Astrocyte (in vitro differentiated cells and primary cell): Measurements from ENCODE around the gene ATP6AP2. TPM values are rescaled to one million over a fixed set of nuclear protein-coding genes. Genes with fewer than 3 reads are reported as not detected.

Source experiments
- DNase-seq: peaks from one replicate; pipeline ENCODE4 v3.0.0-alpha.2; 2010; ENCODE audit warnings: low read depth
- FAIRE-seq: peaks from 2 replicates; lab custom pipeline; 2011; peaks lifted over from hg19 to GRCh38; lab: Jason Lieb, UNC
- H2AFZ ChIP-seq: 2 replicates; pipeline ENCODE4 v1.6.0; 2012; ENCODE audit warnings: low read depth, low read length, inconsistent platforms
- H3K27ac ChIP-seq: 2 replicates; pipeline ENCODE4 v1.5.1; 2011; ENCODE audit warnings: low read depth, low read length, inconsistent platforms
- H3K27me3 ChIP-seq: 2 replicates; pipeline ENCODE4 v1.6.0; 2011; ENCODE audit warnings: low read length, inconsistent platforms; ENCODE audit not compliant: insufficient read depth
- H3K36me3 ChIP-seq: 2 replicates; pipeline ENCODE4 v1.5.1; 2011; ENCODE audit warnings: low read length, inconsistent platforms; ENCODE audit not compliant: insufficient read depth
- H3K4me1 ChIP-seq: 2 replicates; pipeline ENCODE4 v1.5.1; 2011; ENCODE audit warnings: low read length, inconsistent platforms; ENCODE audit not compliant: insufficient read depth
- H3K4me2 ChIP-seq: 2 replicates; pipeline ENCODE4 v1.6.0; 2012; ENCODE audit warnings: low read length, inconsistent platforms
- H3K4me3 ChIP-seq: 2 replicates; pipeline ENCODE4 v1.5.1; 2011; ENCODE audit warnings: low read depth, mild to moderate bottlenecking, low read length, inconsistent platforms; ENCODE audit not compliant: insufficient read depth
- H3K79me2 ChIP-seq: 2 replicates; pipeline ENCODE4 v1.6.0; 2012; ENCODE audit warnings: mild to moderate bottlenecking, low read length, inconsistent platforms; ENCODE audit not compliant: insufficient read depth
- H3K9ac ChIP-seq: 2 replicates; pipeline ENCODE4 v1.6.0; 2012; ENCODE audit warnings: mild to moderate bottlenecking, low read length, inconsistent platforms
- H3K9me3 ChIP-seq: 2 replicates; pipeline ENCODE4 v1.5.1; 2012; ENCODE audit warnings: low read depth, mild to moderate bottlenecking, low read length, inconsistent platforms; ENCODE audit not compliant: insufficient read depth
- H4K20me1 ChIP-seq: 2 replicates; pipeline ENCODE4 v1.6.0; 2012; ENCODE audit warnings: low read length, inconsistent platforms; ENCODE audit not compliant: insufficient read depth
- H3K27ac Mint-ChIP-seq: one replicate; pipeline ENCODE4 v1.8.0; 2021; ENCODE audit warnings: mild to moderate bottlenecking, mixed read lengths; ENCODE audit not compliant: unreplicated experiment
- H3K27me3 Mint-ChIP-seq: one replicate; pipeline ENCODE4 v1.8.0; 2021; ENCODE audit warnings: low read depth, mixed read lengths; ENCODE audit not compliant: unreplicated experiment
- H3K36me3 Mint-ChIP-seq: one replicate; pipeline ENCODE4 v1.8.0; 2021; ENCODE audit warnings: low read depth, mixed read lengths; ENCODE audit not compliant: unreplicated experiment
- H3K4me1 Mint-ChIP-seq: one replicate; pipeline ENCODE4 v1.8.0; 2021; ENCODE audit warnings: low read depth, mixed read lengths; ENCODE audit not compliant: unreplicated experiment
- H3K4me3 Mint-ChIP-seq: one replicate; pipeline ENCODE4 v1.8.0; 2021; ENCODE audit warnings: mild to moderate bottlenecking, moderate library complexity, mixed read lengths; ENCODE audit not compliant: unreplicated experiment
- H3K9me3 Mint-ChIP-seq: one replicate; pipeline ENCODE4 v1.8.0; 2021; ENCODE audit warnings: mild to moderate bottlenecking, mixed read lengths; ENCODE audit not compliant: unreplicated experiment
- CTCF ChIP-seq: IDR thresholded peaks from 2 replicates; pipeline ENCODE4 v1.5.1; 2011; ENCODE audit warnings: low read depth, mild to moderate bottlenecking, inconsistent platforms, low read length, moderate library complexity; ENCODE audit not compliant: insufficient read depth
- EZH2 ChIP-seq: IDR thresholded peaks from 2 replicates; pipeline ENCODE4 v1.6.1; 2012; ENCODE audit warnings: mild to moderate bottlenecking, low read length, inconsistent platforms; ENCODE audit not compliant: insufficient read depth
- total RNA-seq: library from RNA; stranded (reverse); gene quantifications from 2 replicates; pipeline ENCODE4 v1.2.1, GENCODE V29; 2021

Gene ATP6AP2
- total RNA-seq, 1 donor from 2014 or later: 153 TPM

DNA sequence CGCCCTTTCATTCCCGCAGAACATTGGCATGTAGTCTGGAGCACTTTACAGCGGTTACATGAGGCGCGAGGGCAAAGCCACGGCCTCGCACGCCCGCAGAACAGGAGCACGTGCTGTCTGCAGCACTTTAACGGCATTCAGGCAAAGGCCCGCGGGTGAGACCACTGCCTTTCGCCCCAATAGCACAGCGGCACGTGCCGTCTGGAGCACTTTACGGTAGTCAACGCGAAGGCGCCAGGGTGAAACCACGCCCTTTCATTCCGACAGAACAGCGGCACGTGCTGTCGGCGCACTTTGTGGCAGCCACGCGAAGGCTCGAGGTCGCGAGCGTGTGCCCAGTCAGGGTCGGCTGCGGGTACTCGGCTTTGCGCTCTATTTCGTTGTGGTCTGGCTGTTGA, 42.4 kb downstream of the ATP6AP2 start, which contains the start of gene MPC1L:
TSS of gene MPC1L (plus strand) at position 290 of the 398 bp plus-strand sequence. CDS start 138 bp downstream, outside the sequence.
- DNase-seq (no peak), FAIRE-seq (no peak)
- Mint-ChIP-seq H3K4me3 (no peak within 1 kb of the TSS), H3K27me3 (no peaks in the 10 kb centered on the region), H3K9me3 (no peaks in the 10 kb centered on the region), H3K36me3 (no peaks in the 10 kb centered on the region), H3K4me1 (no peaks in the 10 kb centered on the region), H3K27ac (no peak within 1 kb of the TSS)
- Histone ChIP-seq H3K9ac (no peak within 1 kb of the TSS), H2AFZ (no peak within 1 kb of the TSS), H3K79me2 (no peaks in the 10 kb centered on the region), H3K4me1 (no peaks in the 10 kb centered on the region), H3K9me3 (no peaks in the 10 kb centered on the region), H3K27ac (no peak within 1 kb of the TSS), H3K27me3 (no peaks in the 10 kb centered on the region), H3K4me2 (no peak within 1 kb of the TSS), H3K4me3 (no peak within 1 kb of the TSS), H3K36me3 (no peaks in the 10 kb centered on the region), H4K20me1 (no peaks in the 10 kb centered on the region)
- TF ChIP-seq EZH2 (no peak), CTCF (no peak)

DNA sequence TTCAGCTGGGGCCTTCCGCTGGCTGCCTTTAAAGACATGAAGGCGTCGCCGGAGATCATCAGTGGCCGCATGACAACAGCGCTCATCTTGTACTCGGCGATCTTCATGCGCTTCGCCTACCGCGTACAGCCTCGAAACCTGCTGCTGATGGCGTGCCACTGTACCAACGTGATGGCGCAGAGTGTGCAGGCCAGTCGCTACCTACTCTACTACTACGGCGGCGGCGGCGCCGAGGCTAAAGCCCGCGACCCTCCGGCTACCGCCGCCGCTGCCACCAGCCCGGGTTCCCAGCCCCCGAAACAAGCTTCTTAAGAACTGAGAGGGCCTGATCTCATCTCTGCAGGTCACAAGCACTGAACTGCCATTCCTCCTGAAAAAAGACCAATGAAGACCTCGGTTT, 42.9 kb downstream of the ATP6AP2 start:
- TF ChIP-seq CTCF: no peak
- TF ChIP-seq EZH2: no peak
- Mint-ChIP-seq H3K4me1 (no peaks in the 10 kb centered on the region), H3K4me3 (no peak overlapping the region), H3K36me3 (no peaks in the 10 kb centered on the region), H3K27me3 (no peaks in the 10 kb centered on the region), H3K27ac (no peak overlapping the region), H3K9me3 (no peaks in the 10 kb centered on the region)
- H3K4me2 ChIP-seq: no peak overlapping the region
- H3K27me3 ChIP-seq: no peaks in the 10 kb centered on the region
- no peaks in the 10 kb centered on the region for H4K20me1 ChIP-seq
- no peaks in the 10 kb centered on the region for H3K36me3 ChIP-seq
- no peak overlapping the region for H3K27ac ChIP-seq
- no peaks in the 10 kb centered on the region for H3K79me2 ChIP-seq
- H3K9me3 ChIP-seq: no peaks in the 10 kb centered on the region
- no peak overlapping the region for H3K9ac ChIP-seq
- FAIRE-seq: no peak
- H2AFZ ChIP-seq: no peak overlapping the region
- H3K4me1 ChIP-seq: no peaks in the 10 kb centered on the region
- H3K4me3 ChIP-seq: no peak overlapping the region
- no peak for DNase-seq

GRCh38 chrX:40625294-40625693, 44.5 kb downstream of the ATP6AP2 start:
- no peak overlapping the region for H3K27ac ChIP-seq
- no peaks in the 10 kb centered on the region for H3K4me1 Mint-ChIP-seq
- H3K4me2 ChIP-seq: no peak overlapping the region
- no peak overlapping the region for H3K9ac ChIP-seq
- H3K9me3 ChIP-seq: no peaks in the 10 kb centered on the region
- H3K27me3 ChIP-seq: no peaks in the 10 kb centered on the region
- TF ChIP-seq EZH2: no peak
- TF ChIP-seq CTCF: no peak
- no peaks in the 10 kb centered on the region for H3K9me3 Mint-ChIP-seq
- no peak overlapping the region for H3K4me3 Mint-ChIP-seq
- no peaks in the 10 kb centered on the region for H3K79me2 ChIP-seq
- no peaks in the 10 kb centered on the region for H3K4me1 ChIP-seq
- no peaks in the 10 kb centered on the region for H3K27me3 Mint-ChIP-seq
- H2AFZ ChIP-seq: no peak overlapping the region
- no peak overlapping the region for H3K4me3 ChIP-seq
- H3K27ac Mint-ChIP-seq: no peak overlapping the region
- no peaks in the 10 kb centered on the region for H3K36me3 Mint-ChIP-seq
- DNase-seq: no peak
- H3K36me3 ChIP-seq: peaks cover 3% of the 10 kb centered on the region
- no peaks in the 10 kb centered on the region for H4K20me1 ChIP-seq
- peak; percentile 84 for FAIRE-seq
